OCI-LY3 (cell line): Measurements from ENCODE around the gene DNAJC8.

Experiments
- H2AFZ ChIP-seq: fragments of 200-600, 300-600 bp; shearing (Covaris generic); 2 replicates; pipeline ENCODE4 v1.6.0; 2014; ENCODE audit warnings: antibody characterized with exemption, low read depth, low read length
- H3K27ac ChIP-seq: fragments of 200-600, 300-600 bp; sonication (generic); 2 replicates; pipeline ENCODE4 v1.5.1; 2014; ENCODE audit warnings: mild to moderate bottlenecking, low read length, moderate library complexity, mixed read lengths
- H3K27me3 ChIP-seq: fragments of 200-600, 300-600 bp; sonication (generic); 2 replicates; pipeline ENCODE4 v1.6.1; 2014; ENCODE audit warnings: low read depth, low read length, mixed read lengths
- H3K36me3 ChIP-seq: fragments of 200-600, 300-600 bp; sonication (generic); replicated peaks from 2 replicates; pipeline ENCODE3; 2014; ENCODE audit warnings: low read depth, low read length, mixed read lengths
- H3K4me1 ChIP-seq: fragments of 300-600, 200-600 bp; sonication (generic); 2 replicates; pipeline ENCODE4 v1.6.1; 2014; ENCODE audit warnings: low read length, mixed read lengths
- H3K4me2 ChIP-seq: fragments of 200-600, 300-600 bp; sonication (generic); 2 replicates; pipeline ENCODE4 v1.6.1; 2014; ENCODE audit warnings: low read length, mixed read lengths
- H3K4me3 ChIP-seq: fragments of 300-600, 200-600 bp; sonication (generic); 2 replicates; pipeline ENCODE4 v1.5.1; 2014; ENCODE audit warnings: antibody characterized with exemption, mild to moderate bottlenecking, low read length, moderate library complexity
- H3K79me2 ChIP-seq: fragments of 300-600, 200-600 bp; shearing (Covaris generic); 2 replicates; pipeline ENCODE4 v1.6.1; 2014; ENCODE audit warnings: mild to moderate bottlenecking, low read length, mixed read lengths
- H3K9ac ChIP-seq: fragments of 300-600, 200-600 bp; shearing (Covaris generic); 2 replicates; pipeline ENCODE4 v1.6.0; 2014; ENCODE audit warnings: mild to moderate bottlenecking, low read length, moderate library complexity
- H3K9me3 ChIP-seq: fragments of 200-600, 300-600 bp; shearing (Covaris generic); 2 replicates; pipeline ENCODE4 v1.6.1; 2014; ENCODE audit warnings: low read length, mixed read lengths; ENCODE audit not compliant: insufficient read depth
- H4K20me1 ChIP-seq: fragments of 200-600, 300-600 bp; sonication (generic); 2 replicates; pipeline ENCODE4 v1.6.1; 2016; ENCODE audit warnings: low read length, mixed read lengths; ENCODE audit not compliant: insufficient read depth
- EZH2phosphoT487 ChIP-seq: fragments of 200-600 bp; shearing (Covaris generic); IDR thresholded peaks from 2 replicates; pipeline ENCODE4 v1.6.1; 2018; ENCODE audit warnings: antibody characterized with exemption, mixed run types, low read depth
- TF ChIP-seq, protein P1 (sequence below): fragments of 200-600, 300-600 bp; sonication (generic); IDR thresholded peaks from 2 replicates; pipeline ENCODE4 v1.5.1; 2014; ENCODE audit warnings: antibody characterized with exemption, low read length, low read depth

Gene DNAJC8, protein sequence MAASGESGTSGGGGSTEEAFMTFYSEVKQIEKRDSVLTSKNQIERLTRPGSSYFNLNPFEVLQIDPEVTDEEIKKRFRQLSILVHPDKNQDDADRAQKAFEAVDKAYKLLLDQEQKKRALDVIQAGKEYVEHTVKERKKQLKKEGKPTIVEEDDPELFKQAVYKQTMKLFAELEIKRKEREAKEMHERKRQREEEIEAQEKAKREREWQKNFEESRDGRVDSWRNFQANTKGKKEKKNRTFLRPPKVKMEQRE

DNA sequence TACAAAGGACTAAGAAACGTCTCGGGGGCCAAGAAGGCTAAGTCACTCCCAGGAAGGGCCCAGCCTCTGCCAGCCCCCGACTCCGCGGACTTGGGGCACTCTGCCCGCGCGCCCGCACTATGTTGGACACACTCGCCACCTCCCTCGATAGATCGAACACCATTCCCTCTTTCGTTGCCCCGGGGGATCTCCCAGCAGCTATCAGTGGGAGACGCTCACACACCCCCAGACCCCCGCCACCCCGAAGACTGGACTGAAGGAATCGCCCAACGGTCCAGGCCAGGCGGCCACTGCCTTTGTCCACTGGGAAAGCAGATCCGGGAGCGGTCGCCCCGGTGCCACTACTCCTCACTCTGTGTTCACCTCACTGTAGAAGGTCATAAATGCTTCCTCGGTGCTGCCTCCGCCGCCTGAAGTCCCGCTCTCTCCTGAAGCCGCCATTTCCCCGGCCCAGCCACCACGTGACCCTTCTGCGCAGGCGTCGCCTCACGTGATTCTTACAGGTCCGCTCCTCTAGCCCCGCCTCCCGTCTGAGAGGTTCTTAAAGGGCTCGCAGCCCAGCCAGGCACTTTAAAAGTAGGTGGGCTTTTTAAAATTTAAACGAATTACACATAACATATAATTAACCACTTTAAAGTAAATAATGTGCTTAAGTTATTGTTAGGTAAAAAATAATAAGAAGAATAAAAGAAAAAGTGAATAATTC, at the start of gene DNAJC8:
Gene DNAJC8, minus strand, starts transcription at position 472 of the 706 bp plus-strand sequence. Its CDS starts 31 bp downstream, at position 441.
- H3K4me3 ChIP-seq = peak within 1 kb of the TSS; percentile 99
- H4K20me1 ChIP-seq = no peaks in the 10 kb centered on the region
- no peak within 1 kb of the TSS; the same call in 1 of the 2 replicates for H3K27ac ChIP-seq
- H3K4me1 ChIP-seq = peaks cover 9% of the 10 kb centered on the region
- H3K27me3 ChIP-seq = no peaks in the 10 kb centered on the region
- TF ChIP-seq, protein P1, sequence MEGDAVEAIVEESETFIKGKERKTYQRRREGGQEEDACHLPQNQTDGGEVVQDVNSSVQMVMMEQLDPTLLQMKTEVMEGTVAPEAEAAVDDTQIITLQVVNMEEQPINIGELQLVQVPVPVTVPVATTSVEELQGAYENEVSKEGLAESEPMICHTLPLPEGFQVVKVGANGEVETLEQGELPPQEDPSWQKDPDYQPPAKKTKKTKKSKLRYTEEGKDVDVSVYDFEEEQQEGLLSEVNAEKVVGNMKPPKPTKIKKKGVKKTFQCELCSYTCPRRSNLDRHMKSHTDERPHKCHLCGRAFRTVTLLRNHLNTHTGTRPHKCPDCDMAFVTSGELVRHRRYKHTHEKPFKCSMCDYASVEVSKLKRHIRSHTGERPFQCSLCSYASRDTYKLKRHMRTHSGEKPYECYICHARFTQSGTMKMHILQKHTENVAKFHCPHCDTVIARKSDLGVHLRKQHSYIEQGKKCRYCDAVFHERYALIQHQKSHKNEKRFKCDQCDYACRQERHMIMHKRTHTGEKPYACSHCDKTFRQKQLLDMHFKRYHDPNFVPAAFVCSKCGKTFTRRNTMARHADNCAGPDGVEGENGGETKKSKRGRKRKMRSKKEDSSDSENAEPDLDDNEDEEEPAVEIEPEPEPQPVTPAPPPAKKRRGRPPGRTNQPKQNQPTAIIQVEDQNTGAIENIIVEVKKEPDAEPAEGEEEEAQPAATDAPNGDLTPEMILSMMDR = no peak
- no peak for TF ChIP-seq EZH2phosphoT487
- peak within 1 kb of the TSS; percentile 91 for H3K9ac ChIP-seq
- peak within 1 kb of the TSS; percentile 82 for H3K4me2 ChIP-seq
- no peaks in the 10 kb centered on the region for H3K9me3 ChIP-seq
- peaks cover 10% of the 10 kb centered on the region for H3K36me3 ChIP-seq
- peaks cover 40% of the 10 kb centered on the region for H3K79me2 ChIP-seq
- H2AFZ ChIP-seq = peak within 1 kb of the TSS; percentile 49; the same call in 1 of the 2 replicates

DNA sequence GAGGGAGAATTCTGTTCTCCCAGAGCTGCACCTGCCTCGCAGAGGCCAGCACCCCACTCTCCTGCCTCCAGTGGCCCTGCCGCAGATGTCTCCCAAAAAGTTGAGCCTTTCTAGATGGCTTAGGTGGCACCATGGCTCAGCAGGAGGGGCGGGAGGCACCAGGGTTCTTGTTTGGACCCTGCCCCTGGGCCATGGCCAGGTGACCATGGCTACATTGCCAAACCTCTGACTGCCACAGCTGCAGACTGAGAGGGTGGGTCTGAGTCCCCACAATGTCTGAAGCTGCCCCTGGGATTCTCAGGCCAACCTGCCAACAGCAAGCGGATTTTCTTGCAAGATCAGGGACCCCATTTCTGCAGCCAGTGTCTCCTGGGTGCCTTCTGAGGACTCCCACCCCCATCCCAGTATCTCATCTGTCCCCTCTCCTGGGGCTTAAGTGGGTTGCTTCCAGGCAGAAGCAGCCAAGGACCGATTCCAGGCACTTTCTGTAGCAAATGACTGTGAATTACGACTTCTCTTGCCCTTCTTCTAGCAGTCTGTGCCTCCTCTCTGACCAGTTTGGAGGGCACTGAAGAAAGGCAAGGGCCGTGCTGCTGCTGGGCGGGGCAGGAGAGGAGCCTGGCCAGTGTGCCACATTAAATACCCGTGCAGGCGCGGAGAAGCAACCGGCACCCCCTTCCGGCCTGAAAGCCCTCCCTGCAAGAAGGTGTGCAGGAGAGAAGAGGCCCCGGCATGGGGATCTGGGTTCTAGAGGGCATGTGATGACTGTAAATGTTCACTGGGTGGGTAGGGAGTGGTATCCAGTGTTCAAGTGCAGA, 49.0 kb upstream of the DNAJC8 start:
- Histone ChIP-seq H2AFZ (no peak overlapping the region), H3K4me2 (no peak overlapping the region), H3K9ac (no peak overlapping the region), H3K27me3 (no peaks in the 10 kb centered on the region), H3K36me3 (no peaks in the 10 kb centered on the region), H3K4me1 (peaks cover 7% of the 10 kb centered on the region; the same call in 1 of the 2 replicates), H3K27ac (no peak overlapping the region), H3K4me3 (no peak overlapping the region), H3K79me2 (no peaks in the 10 kb centered on the region), H3K9me3 (no peaks in the 10 kb centered on the region), H4K20me1 (no peaks in the 10 kb centered on the region)
- no peak for TF ChIP-seq EZH2phosphoT487
- TF ChIP-seq, protein P1 = no peak

DNA sequence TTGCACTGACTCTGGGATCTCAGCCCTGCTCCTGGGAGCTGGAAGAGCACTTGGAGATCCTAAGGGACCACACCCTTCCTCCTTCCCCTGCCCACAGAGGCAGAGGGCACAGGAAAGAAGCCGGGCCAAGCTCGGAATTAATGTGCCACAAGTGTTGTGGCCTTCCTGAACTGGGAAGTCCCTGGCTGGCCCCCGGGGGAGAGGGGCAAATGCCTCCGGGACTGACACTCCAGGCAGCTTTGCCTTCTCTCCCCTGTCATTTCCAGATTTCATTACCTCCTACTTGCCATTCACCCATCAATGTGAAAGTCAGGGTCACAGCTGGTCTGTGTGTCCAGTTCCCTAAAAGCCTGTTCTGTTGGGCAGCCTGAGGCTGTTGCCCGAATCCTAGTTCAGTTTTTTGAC, 48.1 kb upstream of the DNAJC8 start:
- H2AFZ ChIP-seq = no peak overlapping the region
- no peaks in the 10 kb centered on the region for H3K79me2 ChIP-seq
- H3K4me1 ChIP-seq = peaks cover 7% of the 10 kb centered on the region; the same call in 1 of the 2 replicates
- TF ChIP-seq, protein P1 = no peak
- no peak for TF ChIP-seq EZH2phosphoT487
- H3K27ac ChIP-seq = no peak overlapping the region
- H3K36me3 ChIP-seq = no peaks in the 10 kb centered on the region
- no peaks in the 10 kb centered on the region for H3K27me3 ChIP-seq
- H4K20me1 ChIP-seq = no peaks in the 10 kb centered on the region
- H3K4me3 ChIP-seq = no peak overlapping the region
- H3K9ac ChIP-seq = no peak overlapping the region
- H3K9me3 ChIP-seq = no peaks in the 10 kb centered on the region
- no peak overlapping the region for H3K4me2 ChIP-seq

DNA sequence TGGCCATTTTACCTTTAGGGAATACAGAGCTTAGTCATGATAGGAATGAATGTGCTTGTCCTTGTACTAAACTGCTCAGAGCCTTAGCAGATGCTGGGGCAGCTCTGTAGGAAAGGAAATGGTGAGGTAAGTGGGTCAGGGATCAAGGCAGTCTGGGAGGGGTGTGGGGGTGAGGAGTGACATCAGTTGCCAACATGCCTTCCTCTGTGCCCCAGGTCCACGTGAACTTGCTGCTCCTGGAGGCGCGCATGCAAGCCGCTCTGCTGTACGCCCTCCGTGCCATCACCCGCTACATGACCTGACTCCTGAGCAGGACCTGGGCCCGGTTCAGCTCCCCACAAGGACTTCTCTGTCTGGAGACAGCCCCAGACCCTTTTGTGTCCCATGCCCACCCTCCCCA, 47.7 kb upstream of the DNAJC8 start:
- Histone ChIP-seq H3K4me3 (no peak overlapping the region), H4K20me1 (no peaks in the 10 kb centered on the region), H3K36me3 (no peaks in the 10 kb centered on the region), H3K79me2 (no peaks in the 10 kb centered on the region), H3K4me2 (no peak overlapping the region), H3K27me3 (no peaks in the 10 kb centered on the region), H3K4me1 (peaks cover 7% of the 10 kb centered on the region; the same call in 1 of the 2 replicates), H3K27ac (no peak overlapping the region), H3K9me3 (no peaks in the 10 kb centered on the region), H2AFZ (no peak overlapping the region), H3K9ac (no peak overlapping the region)
- TF ChIP-seq EZH2phosphoT487 = no peak
- TF ChIP-seq, protein P1 = no peak
